ACHN (cell line): ENCODE results near the gene MRPL50.

Experiments
- DNase-seq: peaks from one replicate; pipeline ENCODE4 v3.0.0-alpha.2; 2015
- in situ Hi-C: cut with HindIII; loops from 2 replicates; pipeline ENCODE4 v1.10.0; 2017; ENCODE audit warnings: low sequenced_read_pairs, low pct_ligation_motif_present, low pct_unique_long_range_greater_than_20kb

MRPL50 gene

DNA sequence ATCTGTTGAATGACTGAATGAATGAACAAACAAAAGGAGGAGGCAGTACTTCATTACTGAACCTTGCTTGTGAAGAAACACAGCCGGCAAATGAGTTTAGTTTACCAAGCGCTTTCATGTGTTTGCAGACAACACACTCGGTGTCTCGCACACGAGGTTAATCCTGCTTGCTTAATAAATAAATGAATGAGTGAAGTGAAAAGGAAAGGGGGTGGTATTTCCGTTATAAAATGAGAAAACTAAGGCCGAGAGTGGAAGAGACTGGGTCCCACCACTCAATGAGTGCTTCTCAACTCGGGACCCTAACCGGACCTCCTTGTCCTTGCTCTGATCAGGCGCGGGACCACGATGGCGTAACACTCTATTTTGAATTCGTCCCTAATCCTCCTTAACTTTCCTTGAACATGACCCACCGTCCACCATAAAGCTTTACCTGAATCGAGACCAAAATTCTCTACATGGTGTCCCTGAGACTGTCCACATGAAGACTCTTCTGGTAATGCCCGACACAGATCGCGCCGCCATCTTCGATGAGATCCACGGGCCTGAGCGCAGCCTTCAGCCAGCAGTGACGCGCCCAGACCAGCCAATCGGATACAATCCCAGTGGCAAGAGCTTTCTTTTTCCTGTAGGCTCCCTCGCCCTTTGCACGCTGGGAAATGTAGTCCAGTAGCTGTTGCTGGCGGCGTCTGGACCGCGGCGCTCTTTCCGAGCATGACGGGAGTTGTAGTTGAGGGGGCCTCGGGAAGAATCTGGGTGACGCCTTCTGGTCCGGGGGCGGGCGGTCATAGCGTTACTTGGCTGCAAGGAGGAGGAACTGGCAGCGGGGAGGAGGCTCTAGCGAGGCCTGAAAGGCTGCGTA lies at the start of gene MRPL50, which contains the start of gene ZNF189:
TSS of gene MRPL50 (minus strand) at position 551 of the 862 bp plus-strand sequence. CDS start at position 525, 26 bp downstream.
TSS of gene ZNF189 (plus strand) at position 784 of the 862 bp plus-strand sequence. CDS start 306 bp downstream, outside the sequence.
- peak; percentile 97 for DNase-seq
- in situ Hi-C loops: no loop called here

DNA sequence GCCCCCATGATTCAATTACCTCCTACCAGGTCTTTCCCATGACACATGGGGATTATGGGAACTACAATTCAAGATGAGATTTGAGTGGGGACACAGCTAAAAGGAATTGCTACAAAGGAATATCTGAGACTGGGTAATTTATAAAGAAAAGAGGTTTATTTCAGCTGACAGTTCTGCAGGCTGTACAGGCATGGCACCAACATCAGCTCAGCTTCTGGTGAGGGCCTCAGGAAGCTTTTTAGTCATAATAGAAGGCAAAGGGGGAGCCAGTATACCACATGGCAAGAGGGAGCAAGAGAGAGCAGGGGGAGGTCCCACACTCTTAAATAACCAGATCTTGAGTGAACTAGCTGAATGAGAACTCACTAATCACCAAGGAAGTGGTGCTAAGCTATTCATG lies 48.3 kb upstream of the MRPL50 start:
- in situ Hi-C loops: no loop called here
- no peak for DNase-seq

DNA sequence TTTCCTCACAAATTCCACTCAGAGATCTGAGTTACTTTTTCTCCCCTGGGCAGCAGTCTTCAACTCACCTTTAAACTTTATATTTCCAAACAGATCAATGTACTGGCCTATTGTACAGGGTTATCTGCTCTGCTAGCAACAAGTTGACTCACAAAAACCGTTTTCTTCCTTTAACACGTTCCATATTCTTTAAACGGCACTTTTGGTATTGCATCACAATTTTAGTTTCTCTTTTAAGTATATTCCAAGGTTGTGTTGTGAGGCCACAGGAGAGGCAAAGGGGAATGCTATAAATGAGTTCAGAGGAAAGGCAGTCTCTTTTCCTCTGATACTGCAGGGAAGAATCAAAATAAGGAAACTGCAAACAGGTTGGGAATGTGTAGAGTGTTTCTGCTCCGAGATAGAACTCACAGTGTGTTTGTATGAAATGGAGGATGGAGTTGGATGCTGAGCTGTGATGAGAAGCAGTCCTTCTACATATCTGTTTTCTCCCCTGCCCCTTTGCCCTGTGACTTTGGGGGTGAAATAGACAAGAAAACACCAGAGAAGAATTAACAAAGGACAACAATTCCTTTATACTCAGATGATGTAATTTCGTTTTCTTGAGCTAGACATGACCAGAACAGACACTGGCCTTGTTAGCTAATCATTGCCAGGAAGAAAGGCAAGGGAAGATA lies 47.1 kb upstream of the MRPL50 start:
- DNase-seq: peak; percentile 29
- in situ Hi-C loops: no loop called here

DNA sequence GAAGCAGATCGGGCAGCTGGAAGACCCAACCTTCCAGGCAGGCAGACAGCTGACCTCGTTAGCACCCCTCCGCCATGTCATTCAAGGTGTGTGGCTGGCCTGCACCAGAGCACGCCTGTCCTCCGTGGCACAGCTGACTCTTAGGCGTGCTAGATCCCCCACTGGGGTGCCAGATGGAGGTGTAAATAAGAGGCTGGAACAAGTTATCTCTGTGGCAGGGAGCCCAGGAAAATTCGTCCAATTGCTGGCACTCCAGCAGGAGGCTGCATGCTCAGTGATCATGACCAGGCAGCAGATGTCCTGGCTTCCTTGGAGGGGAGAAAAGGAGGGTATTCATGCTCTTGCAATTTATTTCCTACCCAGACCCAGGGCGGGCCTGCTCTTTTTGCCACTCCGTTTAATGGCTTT lies 45.0 kb upstream of the MRPL50 start:
- DNase-seq: no peak
- in situ Hi-C loops: no loop called here

DNA sequence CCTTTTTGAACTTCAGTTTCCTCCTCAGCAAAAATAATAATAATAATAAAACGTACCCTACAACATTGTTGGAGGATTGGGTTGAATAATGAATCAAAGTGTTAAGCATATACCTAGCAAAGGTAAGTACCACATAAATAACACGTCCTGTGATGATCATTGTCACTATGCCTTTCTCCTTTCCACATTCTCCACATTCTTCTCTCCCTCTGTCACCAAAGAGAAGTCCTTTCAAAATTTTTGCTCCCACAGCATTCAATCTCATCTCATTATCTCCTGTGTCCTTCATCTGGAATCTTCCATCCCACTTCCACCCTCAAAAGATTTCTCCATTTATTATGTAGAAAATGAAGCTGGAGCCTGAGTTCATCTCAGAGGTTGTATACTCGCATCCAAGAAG lies 44.3 kb upstream of the MRPL50 start:
- no peak for DNase-seq
- in situ Hi-C loops: no loop called here

DNA sequence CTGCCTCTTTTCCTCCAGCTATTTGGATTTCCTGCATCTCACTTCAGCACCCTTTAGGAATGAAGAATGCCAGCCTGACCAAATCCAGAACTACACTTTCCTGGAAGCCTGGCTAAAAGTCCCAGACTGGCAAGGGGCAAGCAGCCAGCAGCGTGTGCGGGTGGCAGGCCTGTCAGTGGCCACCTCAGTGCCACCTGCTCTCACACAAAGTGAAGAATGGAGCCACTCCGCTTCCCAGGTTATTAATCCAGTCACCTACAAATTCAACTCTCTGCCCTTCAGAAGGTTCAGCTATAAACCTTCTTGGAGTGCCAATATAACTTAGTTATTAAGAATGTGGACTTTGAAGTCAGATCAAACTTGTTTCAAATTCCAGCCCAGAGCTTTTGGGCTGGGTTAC lies 43.9 kb upstream of the MRPL50 start:
- no peak for DNase-seq
- in situ Hi-C loops: no loop called here

DNA sequence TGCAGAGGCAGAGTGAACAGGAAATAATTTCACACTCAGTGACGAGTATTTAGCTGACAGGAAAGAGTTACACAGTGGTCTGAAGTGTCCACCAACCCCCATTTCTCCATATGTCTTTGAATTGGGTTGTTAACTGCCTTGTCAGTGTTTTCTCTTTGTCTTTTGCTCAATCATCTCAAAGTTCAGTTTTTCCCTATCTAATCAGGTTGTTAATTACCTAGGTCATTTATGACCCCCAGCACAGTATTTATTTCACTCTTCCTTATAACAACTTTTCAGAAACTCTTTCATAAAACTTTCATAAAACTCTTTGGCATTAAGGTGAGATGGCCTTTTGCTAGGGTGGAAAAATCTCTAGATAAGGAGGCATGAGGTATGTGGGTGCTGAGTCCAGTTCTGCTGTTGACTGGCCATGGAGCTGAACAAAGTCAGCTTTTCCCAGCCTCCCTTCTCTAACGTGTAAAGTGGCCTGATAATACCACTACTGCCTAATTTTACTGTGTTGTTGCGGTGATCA lies 42.4 kb upstream of the MRPL50 start:
- in situ Hi-C loops: no loop called here

DNA sequence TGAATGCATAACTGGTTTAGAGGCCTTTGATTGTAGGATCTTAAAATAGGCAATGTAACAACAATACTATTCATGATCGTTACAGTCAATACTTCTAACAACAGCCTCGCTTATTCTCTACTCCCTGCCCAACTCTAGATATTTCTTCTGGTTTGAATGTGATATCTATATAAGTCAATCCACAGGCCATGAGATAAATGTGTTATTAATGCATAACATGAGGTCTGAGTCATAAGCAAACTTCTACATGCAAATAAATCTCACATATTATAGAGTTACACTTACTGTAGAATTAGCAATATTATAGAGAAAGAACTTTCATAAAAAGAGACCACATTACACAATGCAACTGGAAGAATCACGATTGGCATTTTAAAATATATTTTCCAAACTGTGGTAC lies 40.1 kb upstream of the MRPL50 start:
- DNase-seq: no peak
- in situ Hi-C loops: no loop called here

More for the DNA sequence above, 42.4 kb upstream of the MRPL50 start:
- DNase-seq: no peak

DNA sequence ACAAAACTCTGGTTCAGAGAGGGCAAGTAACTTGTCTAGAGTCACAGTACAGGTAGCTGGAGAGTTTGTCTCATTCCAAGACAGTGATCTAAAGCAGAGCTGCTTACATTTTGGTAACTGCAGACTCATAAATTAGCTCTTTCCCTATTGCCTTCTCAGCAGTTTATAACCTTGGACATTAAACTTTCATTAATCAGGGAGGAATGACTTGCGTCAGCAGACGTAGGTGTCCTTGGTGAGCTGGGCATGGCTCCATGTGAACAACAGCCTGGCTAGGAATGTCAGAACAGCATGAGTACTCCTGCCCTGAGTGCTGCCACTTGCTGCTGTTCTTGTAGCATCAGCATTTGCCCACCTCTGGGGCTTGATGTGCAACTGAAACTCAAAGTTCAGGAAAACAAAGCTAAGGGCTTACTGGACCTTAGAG lies 39.4 kb upstream of the MRPL50 start:
- DNase-seq: no peak

DNA sequence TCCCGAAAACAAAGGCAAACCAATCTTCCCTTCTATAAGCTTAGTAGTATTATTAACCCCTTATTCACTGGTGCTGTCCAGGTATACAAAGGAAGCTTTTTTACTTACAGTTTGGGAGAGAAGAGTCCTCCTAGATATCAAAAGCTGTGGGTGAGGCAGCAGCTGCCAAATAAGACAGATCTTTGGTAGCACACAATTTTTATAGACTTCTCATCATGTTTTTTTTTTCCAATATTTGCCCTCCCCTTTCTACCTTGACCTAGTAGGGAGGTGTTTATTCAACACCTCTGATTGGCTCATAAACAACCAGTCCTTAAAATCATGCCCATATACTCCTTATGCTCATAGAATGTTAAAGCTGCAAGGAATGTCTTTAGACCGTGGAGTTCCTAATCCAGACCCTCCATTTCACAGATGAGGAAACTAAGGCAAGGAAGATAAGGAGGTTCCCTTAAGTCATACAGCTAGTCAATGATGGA lies 37.2 kb upstream of the MRPL50 start, which contains the start of gene ALDOB:
TSS of gene ALDOB (minus strand) at position 174 of the 479 bp plus-strand sequence. CDS start 4,887 bp downstream, outside the sequence.
- in situ Hi-C loops: no loop called here
- DNase-seq: no peak

More for the DNA sequence above, 39.4 kb upstream of the MRPL50 start:
- in situ Hi-C loops: no loop called here

DNA sequence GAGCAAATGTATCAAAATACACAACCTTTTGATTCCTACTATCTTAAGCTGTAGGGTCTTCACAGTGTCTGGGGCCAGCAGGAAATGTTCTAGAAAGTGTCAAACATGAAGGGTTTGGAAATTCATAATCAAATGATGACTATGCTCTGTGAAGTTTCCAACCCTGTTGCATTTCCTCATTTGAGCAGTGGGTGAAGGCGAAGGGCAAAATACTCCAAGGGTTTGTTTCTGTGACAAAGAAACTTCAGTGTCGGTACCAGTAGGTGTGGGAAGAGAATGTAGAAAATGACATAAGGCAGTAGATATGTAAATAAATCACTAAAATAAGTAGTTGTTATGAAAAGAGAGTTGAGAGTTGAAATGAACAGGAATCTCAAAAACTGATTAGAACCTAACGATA lies 36.6 kb upstream of the MRPL50 start:
- in situ Hi-C loops: no loop called here
- no peak for DNase-seq

DNA sequence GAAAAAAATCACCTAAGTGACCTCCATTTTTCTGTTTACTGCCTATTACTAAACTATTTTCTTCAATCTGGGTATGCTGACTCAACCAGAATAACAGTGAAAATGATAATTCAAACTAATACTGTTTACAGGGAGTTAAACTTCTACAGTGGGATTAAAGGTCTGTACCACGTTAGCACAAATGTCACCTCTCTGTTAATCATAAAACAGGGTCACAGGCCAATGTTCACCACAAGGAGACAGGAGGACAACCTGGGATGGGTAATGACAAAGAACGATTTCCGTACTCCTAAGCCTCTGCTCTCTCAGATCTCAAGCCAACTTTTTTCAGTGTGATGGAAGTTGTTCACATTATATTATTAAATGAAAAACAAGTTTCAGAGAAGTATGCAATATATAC lies 34.8 kb upstream of the MRPL50 start:
- DNase-seq: no peak
- in situ Hi-C loops: no loop called here

DNA sequence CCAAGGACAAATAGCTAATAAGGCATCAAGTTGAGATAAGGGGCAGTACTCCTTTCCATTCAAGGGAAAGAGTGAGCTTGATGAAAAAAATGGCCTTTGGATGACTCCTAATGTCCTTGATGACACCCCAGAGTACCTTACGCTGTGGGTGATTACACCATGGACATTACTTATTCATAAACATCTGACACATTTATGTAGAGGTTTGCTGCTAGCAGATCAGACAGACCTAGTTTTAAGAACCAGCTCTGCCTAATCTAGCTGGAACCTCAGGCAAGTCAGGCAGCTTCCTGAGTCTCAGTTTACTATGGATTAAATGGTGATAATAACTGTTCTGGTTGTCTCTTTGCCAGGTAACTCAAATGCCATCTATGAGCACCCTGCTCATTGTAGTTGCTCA lies 34.3 kb upstream of the MRPL50 start:
- in situ Hi-C loops: no loop called here
- no peak for DNase-seq

DNA sequence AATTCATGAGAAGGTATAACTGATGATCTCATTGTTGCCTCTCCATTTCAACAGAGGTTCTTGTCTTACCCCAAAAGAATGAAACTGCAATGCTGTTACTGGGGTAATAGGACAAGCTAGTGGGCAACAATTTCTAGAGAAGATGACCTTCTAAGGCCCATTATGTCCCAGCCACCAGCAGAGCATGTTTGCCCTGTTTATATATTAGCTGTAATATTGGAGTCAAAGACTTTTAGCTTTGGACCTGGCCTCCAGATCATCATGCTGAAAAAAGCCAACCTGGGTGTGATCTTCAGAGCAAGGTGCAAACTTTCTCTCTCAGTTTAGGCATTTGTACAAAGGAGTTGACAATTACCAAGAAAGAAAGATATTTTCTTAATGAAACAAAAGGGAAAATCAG lies 33.8 kb upstream of the MRPL50 start:
- DNase-seq: no peak
- in situ Hi-C loops: no loop called here

DNA sequence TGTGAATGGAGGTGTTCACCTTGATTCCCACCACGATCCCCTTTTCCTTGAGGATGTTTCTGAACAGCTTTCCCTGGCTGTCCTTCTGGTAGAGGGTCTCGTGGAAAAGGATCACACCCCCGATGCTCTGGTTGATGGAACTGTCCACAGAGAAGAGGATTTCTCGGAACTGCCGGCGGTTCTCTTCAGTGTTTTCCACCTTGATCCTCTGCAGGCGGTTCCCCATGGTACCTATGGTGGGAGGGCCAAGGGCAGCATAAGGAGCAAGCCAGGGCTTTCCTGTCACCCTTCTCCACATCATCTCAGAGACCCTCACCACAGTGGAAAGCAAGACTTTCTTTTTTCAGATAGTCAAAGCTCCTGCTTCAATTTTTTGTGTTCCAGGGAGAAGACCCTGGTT lies 31.3 kb upstream of the MRPL50 start:
- no peak for DNase-seq
- in situ Hi-C loops: no loop called here

DNA sequence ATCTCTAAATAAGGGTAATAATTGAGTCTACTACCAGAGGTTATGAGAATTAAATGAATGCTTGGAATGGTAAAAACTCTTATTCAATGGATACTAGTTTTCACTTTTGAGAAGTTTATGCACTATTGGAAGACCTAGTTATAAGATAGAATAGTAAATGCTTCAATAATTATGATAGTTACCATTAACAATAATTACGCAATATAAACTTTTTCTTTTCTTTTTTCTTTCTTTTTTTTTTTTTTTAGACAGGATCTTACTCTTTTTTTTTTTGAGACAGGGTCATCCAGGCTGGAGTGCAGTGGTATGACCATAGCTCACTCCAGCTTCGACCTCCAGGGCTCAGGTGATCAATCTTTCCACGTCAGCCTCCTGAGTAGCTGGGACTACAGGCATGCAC lies 30.5 kb upstream of the MRPL50 start:
- in situ Hi-C loops: no loop called here
- DNase-seq: no peak

DNA sequence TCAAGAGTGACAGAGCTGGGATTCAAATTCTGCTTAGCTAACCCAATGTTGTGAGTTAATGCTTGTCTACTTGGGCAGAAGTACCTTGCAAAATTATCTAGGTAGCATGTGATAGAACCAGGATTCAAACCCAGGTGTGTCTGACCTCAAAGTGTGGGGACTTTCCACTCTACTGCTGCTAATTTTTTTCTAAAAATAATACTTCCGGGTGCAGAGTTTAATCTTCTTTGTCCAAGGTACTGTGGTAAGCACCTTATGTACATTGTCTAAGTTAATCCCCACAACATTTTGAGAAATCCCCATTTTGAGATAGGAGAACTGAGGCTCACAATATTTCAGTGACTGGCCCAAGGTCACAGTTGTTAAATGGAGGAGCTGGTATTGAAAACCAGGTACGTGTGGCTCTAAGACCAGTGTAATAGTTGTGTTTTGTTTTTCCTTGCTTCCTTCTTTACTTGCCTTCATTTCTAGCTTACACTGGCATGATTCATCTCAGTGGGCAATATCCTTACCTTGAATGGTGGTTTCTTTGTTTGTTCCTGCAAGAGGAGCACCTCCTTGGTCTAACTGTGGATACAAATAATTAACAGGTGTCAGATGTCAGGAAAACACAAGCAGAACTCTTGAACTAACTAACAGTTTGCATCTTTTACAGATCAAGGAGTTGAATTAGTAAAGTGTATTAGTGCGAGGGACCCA lies 29.7 kb upstream of the MRPL50 start:
- DNase-seq: no peak
- in situ Hi-C loops: no loop called here

DNA sequence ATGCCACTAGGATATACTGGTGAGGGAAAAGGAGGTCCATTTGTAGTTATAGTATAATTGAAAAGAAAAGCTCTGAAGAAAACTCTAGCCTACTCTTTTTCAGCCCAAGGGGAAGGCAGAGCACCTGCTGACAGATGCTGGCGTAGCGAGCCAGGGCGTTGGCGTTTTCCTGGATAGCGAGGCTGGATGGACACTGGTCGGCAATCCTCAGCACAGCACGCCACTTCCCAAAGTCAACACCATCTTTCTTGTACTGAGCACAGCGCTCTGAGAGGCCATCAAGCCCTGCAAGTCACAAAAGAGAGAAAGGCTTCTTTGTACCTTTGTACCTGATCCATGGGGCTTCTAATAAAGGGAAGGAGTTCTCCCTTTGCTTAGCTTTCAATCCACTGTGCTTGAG lies 28.9 kb upstream of the MRPL50 start:
- DNase-seq: no peak
- in situ Hi-C loops: no loop called here

DNA sequence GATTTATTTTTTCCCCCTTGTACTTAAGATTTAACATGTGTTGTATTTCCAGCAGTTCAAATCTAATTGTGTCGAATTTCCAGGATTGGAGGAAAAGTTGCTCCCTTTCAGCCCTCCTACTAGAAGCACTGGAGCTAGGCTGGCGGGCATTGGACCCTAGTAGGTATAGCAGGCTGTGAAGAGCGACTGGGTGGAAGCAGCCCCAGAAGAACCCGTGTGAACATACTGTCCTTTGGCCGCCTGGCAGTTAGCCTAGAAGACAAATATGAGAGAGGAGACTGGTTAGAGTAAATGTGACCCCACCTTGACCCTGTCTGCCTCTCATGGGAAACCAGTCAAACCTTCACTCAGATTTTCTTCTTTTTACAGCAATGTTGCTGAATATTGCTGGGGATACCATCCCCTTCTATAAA lies 23.2 kb upstream of the MRPL50 start:
- no peak for DNase-seq
- in situ Hi-C loops: no loop called here
